GM12891 (cell line): ENCODE data around the gene GMFB.

Experiments used
- PAX5 ChIP-seq: IDR thresholded peaks from 2 replicates; pipeline ENCODE4 v1.6.1; 2011; ENCODE audit warnings: low read length, moderate library complexity, mild to moderate bottlenecking; ENCODE audit not compliant: insufficient read depth, severe bottlenecking
- POLR2A ChIP-seq: IDR thresholded peaks from 2 replicates; pipeline ENCODE4 v1.6.1; 2011; ENCODE audit warnings: low read depth, low read length, control low read depth
- POLR2AphosphoS5 ChIP-seq: IDR thresholded peaks from 2 replicates; pipeline ENCODE4 v1.6.1; 2011; ENCODE audit warnings: low read depth, low read length, control low read depth
- SPI1 ChIP-seq: IDR thresholded peaks from 2 replicates; pipeline ENCODE4 v1.6.1; 2011; ENCODE audit warnings: low read depth, low read length, control low read depth
- TAF1 ChIP-seq: IDR thresholded peaks from 2 replicates; pipeline ENCODE4 v1.6.1; 2011; ENCODE audit warnings: low read depth, low read length, control low read depth

DNA sequence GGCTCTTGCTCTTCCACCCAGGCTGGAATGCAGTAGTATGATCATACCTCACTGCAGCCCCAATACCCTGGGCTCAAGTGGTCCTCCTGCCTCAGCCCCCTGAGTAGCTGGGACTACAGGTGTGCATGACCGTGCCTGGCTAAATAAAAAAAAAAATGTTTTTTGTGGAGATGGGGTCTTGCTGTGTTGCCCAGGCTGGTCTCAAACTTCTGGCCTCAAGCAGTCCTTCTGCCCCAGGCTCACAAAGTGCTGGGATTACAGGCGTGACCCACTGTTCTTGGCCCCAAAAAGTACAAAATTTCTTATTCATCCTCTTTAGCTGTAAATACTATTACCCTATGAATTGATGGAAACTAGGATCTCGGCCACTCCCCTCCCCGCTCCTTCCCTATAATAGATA, 35.6 kb upstream of the GMFB start:
- TF ChIP-seq TAF1 (no peak), POLR2AphosphoS5 (no peak), POLR2A (no peak), SPI1 (no peak), PAX5 (no peak)
